Liver (tissue), 3 donors: ENCODE results near the gene C14orf132.

Source experiments
- ATF3 ChIP-seq: IDR thresholded peaks from 2 replicates; pipeline ENCODE4 v1.6.1; 2016; ENCODE audit warnings: antibody characterized with exemption
- CTCF ChIP-seq: fragments of 150-350 bp; IDR thresholded peaks from 2 replicates; pipeline ENCODE4 v1.5.1; 2017; ENCODE audit warnings: improper control_type of control experiment, low read depth, low read length; ENCODE audit not compliant: missing input control
- EGR1 ChIP-seq, 2 donors: IDR thresholded peaks; 2 replicates each; pipeline ENCODE4 v1.6.1; 2016 to 2018; ENCODE audit warnings: antibody characterized with exemption in 2 of 2, low read depth in 2 of 2
- JUND ChIP-seq, 2 donors: IDR thresholded peaks; 2 replicates each; pipeline ENCODE4 v1.6.1; 2016; ENCODE audit warnings: antibody characterized with exemption in 2 of 2
- MAX ChIP-seq: IDR thresholded peaks from 2 replicates; pipeline ENCODE4 v1.6.1; 2016; ENCODE audit warnings: antibody characterized with exemption
- RAD21 ChIP-seq, 2 donors: IDR thresholded peaks; 2 replicates each; pipeline ENCODE4 v1.6.1; 2016; ENCODE audit warnings: antibody characterized with exemption in 2 of 2, mild to moderate bottlenecking in 2 of 2
- RXRA ChIP-seq, 2 donors: IDR thresholded peaks; 2 replicates each; pipeline ENCODE4 v1.6.1; 2017 to 2018; ENCODE audit warnings: antibody characterized with exemption in 2 of 2, mild to moderate bottlenecking in 1 of 2
- SP1 ChIP-seq: IDR thresholded peaks from 2 replicates; pipeline ENCODE4 v1.6.1; 2018; ENCODE audit warnings: antibody characterized with exemption, mild to moderate bottlenecking
- TAF1 ChIP-seq: conservative IDR thresholded peaks from 2 replicates; pipeline ENCODE4 v1.6.1; 2016; ENCODE audit warnings: antibody characterized with exemption, mild to moderate bottlenecking
- ZBTB33 ChIP-seq: IDR thresholded peaks from 2 replicates; pipeline ENCODE4 v1.6.1; 2016; ENCODE audit warnings: antibody characterized with exemption
- donor health status: healthy.
- donor health status: healthy.

GRCh38 chr14:96117960-96118359 lies 78.8 kb downstream of the C14orf132 start:
- TF ChIP-seq CTCF (no peak), EGR1 (IDR thresholded peaks at IDR 0.05; ENCODE audit: low read depth in 2 of 2) (no peak), TAF1 (no peak), SP1 (no peak), MAX (no peak), RAD21 (IDR thresholded peaks at IDR 0.05) (no peak), ATF3 (no peak), ZBTB33 (no peak), JUND (IDR thresholded peaks at IDR 0.05) (no peak), RXRA (IDR thresholded peaks at IDR 0.05) (no peak)
